Hematopoietic multipotent progenitor cell treated with erythropoietin and hydrocortisone succinate and interleukin-3 and kit ligand, for 8 days (in vitro differentiated cells): Measurements from ENCODE around the gene HIGD2B.
A peak's percentile ranks its signal among the peaks of the same experiment; 100 is the strongest.
"Not testable (repeated sequence)": the region's sequence is repeated elsewhere in the genome, so short reads cannot be mapped to it uniquely, and the experiment has no call there.

Experiments
- DNase-seq: peaks from one replicate; pipeline ENCODE4 v3.0.0-alpha.2; 2015

HIGD2B gene

GRCh38 chr15:72671525-72671924 is 14.5 kb downstream of the HIGD2B start:
- DNase-seq, result no peak

DNA sequence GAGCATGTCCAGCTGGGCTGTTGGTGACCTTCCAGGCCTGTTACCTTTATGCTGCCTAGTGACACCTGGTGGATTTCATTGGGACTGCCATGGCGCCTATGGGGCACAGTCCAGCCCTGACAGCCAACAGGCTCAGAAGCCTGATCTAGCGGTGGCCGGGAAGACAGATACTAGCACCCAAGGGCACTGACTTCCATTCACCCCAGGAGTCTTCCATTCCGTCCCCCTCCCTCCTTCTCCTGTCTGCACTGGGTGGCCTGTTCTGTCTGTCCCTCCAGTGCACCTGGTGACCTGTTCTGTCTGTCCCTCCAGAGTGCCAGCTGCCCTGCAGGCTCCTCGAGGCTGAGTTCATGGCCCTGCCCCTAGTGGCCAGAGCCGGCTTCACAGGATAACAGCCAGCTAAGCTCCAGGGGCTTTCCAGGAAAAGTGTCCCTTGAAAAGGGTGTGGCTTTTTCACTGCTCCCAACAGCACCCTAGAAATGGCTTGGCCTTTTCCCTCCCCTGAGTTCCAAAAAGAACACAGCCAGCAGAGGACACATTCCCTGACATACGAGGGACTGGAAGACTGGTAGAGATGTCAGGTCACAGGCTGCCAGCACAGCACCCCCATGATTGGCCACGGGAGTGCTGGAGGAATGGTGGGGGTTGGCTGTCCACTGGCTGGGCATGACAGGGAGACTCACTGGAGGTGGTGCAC is 15.2 kb downstream of the HIGD2B start:
- peak; percentile 81 for DNase-seq

- DNase-seq, result not testable (repeated sequence)
These were observed 16.2 kb downstream of the HIGD2B start for GRCh38 chr15:72669803-72670202.

- not testable (repeated sequence) for DNase-seq
These were observed 20.3 kb downstream of the HIGD2B start for GRCh38 chr15:72665706-72666105.

GRCh38 chr15:72663931-72664330 is 22.1 kb downstream of the HIGD2B start:
- DNase-seq, result not testable (repeated sequence)

DNA sequence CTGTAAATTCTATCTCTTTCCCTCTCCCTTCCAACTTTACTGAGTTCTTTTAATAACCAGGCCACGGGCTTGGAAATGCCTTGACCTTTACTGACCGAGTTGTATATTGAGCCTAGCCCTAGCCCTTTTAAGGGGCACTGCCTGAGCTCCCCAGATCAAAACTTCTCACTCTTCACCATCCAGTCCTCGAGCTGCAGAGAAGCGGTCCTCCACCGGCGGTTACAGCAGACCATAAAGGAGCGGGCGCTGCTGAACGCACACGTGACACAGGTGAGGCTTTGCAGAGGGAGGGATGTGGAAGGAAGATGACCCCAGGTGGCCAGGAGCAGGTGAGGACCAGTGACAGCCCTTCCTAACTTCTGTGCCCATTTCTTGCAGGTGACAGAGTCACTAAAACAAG is 24.9 kb downstream of the HIGD2B start:
- DNase-seq, result not testable (repeated sequence)

DNA sequence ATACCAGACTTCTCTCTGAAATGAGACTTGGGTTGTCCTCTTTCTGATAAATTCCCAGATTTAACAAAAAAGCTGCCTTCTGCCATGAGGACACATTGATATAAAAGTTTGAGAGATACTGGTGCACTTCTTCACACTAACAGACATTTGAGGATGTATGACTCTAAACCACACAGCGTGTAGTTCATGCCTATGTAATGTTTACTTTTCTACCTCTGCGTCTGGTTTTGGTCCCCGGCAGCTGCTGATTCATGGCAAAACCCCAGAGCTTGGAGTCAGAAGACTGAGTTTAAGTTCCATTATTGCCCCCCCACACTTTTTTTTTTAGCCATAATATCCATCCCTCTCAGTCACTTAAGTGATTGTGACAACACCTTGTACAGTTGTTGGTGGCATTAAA is 30.0 kb downstream of the HIGD2B start:
- DNase-seq, result not testable (repeated sequence)

GRCh38 chr15:72654397-72654796 is 31.6 kb downstream of the HIGD2B start, which contains the start of gene GOLGA6B:
Gene GOLGA6B (plus strand): TSS chr15:72654697. CDS start chr15:72654738, 41 bp downstream.
- not testable (repeated sequence) for DNase-seq

- DNase-seq, result not testable (repeated sequence)
These were observed 37.2 kb downstream of the HIGD2B start for GRCh38 chr15:72648631-72649253.

- not testable (repeated sequence) for DNase-seq
These were observed 43.7 kb downstream of the HIGD2B start for GRCh38 chr15:72642271-72642670.

- not testable (repeated sequence) for DNase-seq
These were observed 46.1 kb downstream of the HIGD2B start for GRCh38 chr15:72639759-72640483.

- peak; percentile 80 for DNase-seq
These were observed 49.3 kb downstream of the HIGD2B start for GRCh38 chr15:72636519-72637282.

GRCh38 chr15:72629068-72629570 is 56.9 kb downstream of the HIGD2B start:
- DNase-seq, result not testable (repeated sequence)

DNA sequence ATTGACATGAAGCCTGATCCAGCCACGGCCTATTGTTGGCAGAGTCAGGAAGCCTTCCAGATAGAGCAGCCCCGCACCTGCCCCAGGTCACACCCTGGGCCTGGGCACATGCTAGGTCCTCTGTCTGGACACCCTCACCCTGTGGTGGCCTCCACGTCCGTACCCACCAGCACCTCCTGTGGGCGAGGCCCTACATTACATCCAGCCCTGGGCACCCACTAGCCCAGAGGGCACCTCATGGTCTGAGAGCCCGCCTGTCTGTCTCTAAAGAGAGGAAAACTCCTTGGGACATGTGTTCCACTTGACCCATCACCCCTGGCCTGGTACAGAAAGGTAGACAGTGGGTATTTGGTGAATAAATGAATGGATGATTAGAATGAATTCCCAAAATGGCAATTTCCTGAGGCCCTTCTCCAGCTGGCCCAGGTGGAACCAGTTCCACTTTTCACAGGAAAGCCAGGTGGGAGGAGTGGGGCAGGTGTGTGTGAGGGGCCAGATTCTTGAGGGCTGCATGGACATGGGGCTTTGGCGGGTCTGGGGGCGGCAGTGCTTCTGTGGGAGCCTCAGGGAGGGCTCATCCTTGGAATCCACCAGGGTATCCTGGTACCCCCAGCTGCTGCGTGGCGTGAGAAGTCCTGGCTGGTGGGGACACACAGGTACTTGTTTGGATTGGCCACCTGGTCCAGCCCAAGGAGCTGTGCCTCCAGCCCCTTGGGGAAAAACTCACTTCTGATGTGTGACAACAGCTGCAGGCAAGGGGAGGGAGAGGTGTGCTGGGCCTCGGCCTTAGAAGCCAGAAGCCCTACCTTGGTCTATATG is 57.5 kb downstream of the HIGD2B start:
- DNase-seq, result peak; percentile 18

- DNase-seq, result not testable (repeated sequence)
These were observed 59.8 kb downstream of the HIGD2B start for GRCh38 chr15:72626153-72626552.
